HepG2 (cell line): ENCODE measurements around the gene ZNF526. TPM values are rescaled to one million over a fixed set of nuclear protein-coding genes. Genes with fewer than 3 reads are reported as not detected.

Experiments used
- CSRNP2 ChIP-seq: sonication (generic); formaldehyde crosslinking; conservative IDR thresholded peaks from 2 replicates; pipeline ENCODE4 v1.8.0; 2022; ENCODE audit warnings: low read depth, missing genetic modification reagents
- DR1 ChIP-seq: sonication (generic); formaldehyde crosslinking; IDR thresholded peaks from 2 replicates; pipeline ENCODE4 v1.8.0; 2021; ENCODE audit warnings: mild to moderate bottlenecking, missing genetic modification reagents, inconsistent platforms
- HCFC1 ChIP-seq: fragments of 150-350 bp; IDR thresholded peaks from 2 replicates; pipeline ENCODE4 v1.6.1; 2014; ENCODE audit warnings: low read depth, low read length
- KMT2A ChIP-seq: sonication (generic); formaldehyde crosslinking; IDR thresholded peaks from 2 replicates; pipeline ENCODE4 v1.4.0; 2020; ENCODE audit warnings: missing genetic modification reagents
- NFAT5 ChIP-seq: sonication (generic); formaldehyde crosslinking; IDR thresholded peaks from 2 replicates; pipeline ENCODE4 v1.4.0; 2020; ENCODE audit warnings: missing genetic modification reagents
- POLR2G ChIP-seq: fragments of 200-400 bp; formaldehyde crosslinking; IDR thresholded peaks from 2 replicates; pipeline ENCODE4 v1.6.1; 2018; ENCODE audit warnings: mild to moderate bottlenecking, low read depth, low read length, moderate library complexity
- SMARCE1 ChIP-seq: fragments of 450-650 bp; IDR thresholded peaks from 2 replicates; pipeline ENCODE4 v1.6.1; 2017; ENCODE audit warnings: borderline replicate concordance
- TBX2 ChIP-seq: sonication (generic); formaldehyde crosslinking; IDR thresholded peaks from 2 replicates; pipeline ENCODE4 v1.5.0; 2020; ENCODE audit warnings: missing genetic modification reagents, mild to moderate bottlenecking, borderline replicate concordance
- ZFY ChIP-seq: sonication (generic); formaldehyde crosslinking; IDR thresholded peaks from 2 replicates; pipeline ENCODE4 v1.4.0; 2020; ENCODE audit warnings: missing genetic modification reagents
- ZNF446 ChIP-seq: sonication (generic); formaldehyde crosslinking; IDR thresholded peaks from 2 replicates; pipeline ENCODE4 v1.5.0; 2020; ENCODE audit warnings: mild to moderate bottlenecking, missing genetic modification reagents
- ZNF530 ChIP-seq: sonication (generic); formaldehyde crosslinking; IDR thresholded peaks from 2 replicates; pipeline ENCODE4 v1.5.0; 2020; ENCODE audit warnings: low read depth, mild to moderate bottlenecking, missing genetic modification reagents
- ZNF558 ChIP-seq: sonication (generic); formaldehyde crosslinking; IDR thresholded peaks from 2 replicates; pipeline ENCODE4 v1.9.0; 2022; ENCODE audit warnings: mild to moderate bottlenecking, missing genetic modification reagents, borderline replicate concordance
- ZNF772 ChIP-seq: sonication (generic); formaldehyde crosslinking; IDR thresholded peaks from 2 replicates; pipeline ENCODE4 v1.5.0; 2020; ENCODE audit warnings: mild to moderate bottlenecking, missing genetic modification reagents
- ZSCAN31 ChIP-seq: sonication (generic); formaldehyde crosslinking; IDR thresholded peaks from 2 replicates; pipeline ENCODE4 v1.5.0; 2020; ENCODE audit warnings: low read depth, mild to moderate bottlenecking, missing genetic modification reagents
- ZSCAN5A ChIP-seq: sonication (generic); formaldehyde crosslinking; IDR thresholded peaks from 2 replicates; pipeline ENCODE4 v1.8.0; 2022; ENCODE audit warnings: mild to moderate bottlenecking, missing genetic modification reagents, borderline replicate concordance
- polyA plus RNA-seq, 8 experiments: library from polyadenylated mRNA; depleted of rRNA in 3 of 8; stranded (reverse) in 7 of 8; unstranded in 1 of 8; fragments of >200 nt; fragmentation: Illumina TruSeq in 4 of 8; extraction: Trizol in 4 of 8; gene quantifications; 2 replicates each; pipeline versions ENCODE4 v1.2.1 to v1.2.3, GENCODE V29; 2011 to 2016; ENCODE audit warnings: low read depth in 4 of 8, missing spikeins in 1 of 8, mixed read lengths in 1 of 8; ENCODE audit not compliant: insufficient read depth in 1 of 8
- total RNA-seq, 5 experiments: library from RNA; depleted of rRNA; stranded (reverse); fragments of >200 nt; fragmentation: Illumina TruSeq; extraction: Trizol; gene quantifications; 2 replicates each; pipeline ENCODE4 v1.2.3, GENCODE V29; 2016; ENCODE audit warnings: low read depth in 1 of 5
- TF ChIP-seq, protein P1 (sequence below): sonication (generic); formaldehyde crosslinking; IDR thresholded peaks from 2 replicates; pipeline ENCODE4 v1.8.1; 2023; ENCODE audit warnings: missing genetic modification reagents, inconsistent platforms, borderline replicate concordance

The ZNF526 gene
- total and polyA plus RNA-seq, 2 of the 13 experiments (the other 11 are each of a cell fraction or from before 2014, with no cell fraction given) = 3.3 to 8.4 TPM

DNA sequence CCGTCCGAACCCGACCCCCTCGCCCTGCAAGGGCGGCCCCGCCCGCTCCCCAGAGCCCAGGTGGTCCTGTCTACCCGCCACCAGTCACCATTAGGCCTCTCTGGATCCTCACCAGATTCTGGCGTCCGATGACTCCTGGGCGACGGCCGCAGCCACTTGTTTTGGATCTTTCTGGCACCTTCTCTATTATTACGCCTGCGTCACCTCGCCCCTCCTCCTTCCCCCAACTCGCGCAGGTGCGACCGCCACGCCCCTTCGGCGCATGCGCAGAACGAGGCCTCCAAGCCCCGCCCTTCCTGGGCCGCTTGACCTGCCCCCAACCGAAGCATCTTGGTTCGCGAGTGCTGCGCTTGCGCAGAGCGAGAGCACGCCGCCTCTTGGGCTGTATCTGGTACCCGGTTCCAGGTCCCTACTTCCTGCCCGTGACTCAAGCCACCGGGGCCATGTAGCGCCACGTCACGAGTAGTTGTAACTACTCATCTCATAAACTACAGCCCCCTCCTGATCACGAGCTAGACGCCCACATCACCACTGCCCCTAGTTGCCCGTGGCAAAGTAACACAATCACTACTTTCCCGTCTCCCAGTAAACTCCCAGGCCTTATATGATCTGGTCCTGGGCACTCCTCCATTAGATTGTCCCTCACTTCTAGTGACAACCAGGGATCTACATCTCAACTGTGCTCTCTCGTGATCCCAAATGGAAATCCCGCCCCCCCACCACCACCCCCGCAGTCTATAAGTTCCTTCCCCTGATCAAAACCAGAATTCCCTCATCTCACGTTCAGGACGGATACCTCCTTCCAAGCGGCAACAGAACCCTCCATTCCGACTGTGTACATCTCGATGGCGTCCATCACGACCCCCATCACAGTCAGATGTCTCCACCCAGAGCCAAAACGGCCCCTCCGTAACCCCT lies 2.3 kb upstream of the ZNF526 start, which contains the start of gene DEDD2 (continued):
- TF ChIP-seq ZNF530 (no peak), ZFY (CRISPR knock-in tag) (peak; percentile 78), TBX2 (CRISPR knock-in tag) (no peak; the same call in 1 of the 2 replicates), POLR2G (peak; percentile 85), ZSCAN31 (no peak), ZSCAN5A (no peak), CSRNP2 (CRISPR knock-in tag) (no peak), ZNF446 (no peak), DR1 (CRISPR knock-in tag) (peak; percentile 51; the same call in 1 of the 2 replicates), KMT2A (peak; percentile 22; the same call in 1 of the 2 replicates), NFAT5 (no peak), ZNF558 (CRISPR knock-in tag) (no peak), SMARCE1 (no peak), HCFC1 (peak; percentile 33; the same call in 1 of the 2 replicates), ZNF772 (CRISPR knock-in tag) (no peak)
- TF ChIP-seq, protein P1, sequence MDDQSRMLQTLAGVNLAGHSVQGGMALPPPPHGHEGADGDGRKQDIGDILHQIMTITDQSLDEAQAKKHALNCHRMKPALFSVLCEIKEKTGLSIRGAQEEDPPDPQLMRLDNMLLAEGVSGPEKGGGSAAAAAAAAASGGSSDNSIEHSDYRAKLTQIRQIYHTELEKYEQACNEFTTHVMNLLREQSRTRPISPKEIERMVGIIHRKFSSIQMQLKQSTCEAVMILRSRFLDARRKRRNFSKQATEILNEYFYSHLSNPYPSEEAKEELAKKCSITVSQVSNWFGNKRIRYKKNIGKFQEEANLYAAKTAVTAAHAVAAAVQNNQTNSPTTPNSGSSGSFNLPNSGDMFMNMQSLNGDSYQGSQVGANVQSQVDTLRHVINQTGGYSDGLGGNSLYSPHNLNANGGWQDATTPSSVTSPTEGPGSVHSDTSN (CRISPR knock-in tag) = no peak
